BLaER1 (cell line): ENCODE results near the gene STAB2.

Experiments
- H3K27ac ChIP-seq: shearing (Covaris generic); formaldehyde crosslinking; 2 replicates; pipeline ENCODE4 v1.8.1; 2022
- H3K27me3 ChIP-seq: shearing (Covaris generic); formaldehyde crosslinking; 2 replicates; pipeline ENCODE4 v1.8.1; 2022
- H3K36me3 ChIP-seq: shearing (Covaris generic); formaldehyde crosslinking; 2 replicates; pipeline ENCODE4 v1.8.1; 2022
- H3K4me1 ChIP-seq: shearing (Covaris generic); formaldehyde crosslinking; 2 replicates; pipeline ENCODE4 v1.8.1; 2022
- H3K4me2 ChIP-seq: shearing (Covaris generic); formaldehyde crosslinking; 2 replicates; pipeline ENCODE4 v1.8.1; 2022
- H3K4me3 ChIP-seq: shearing (Covaris generic); formaldehyde crosslinking; 2 replicates; pipeline ENCODE4 v1.8.1; 2022
- H3K9ac ChIP-seq: shearing (Covaris generic); formaldehyde crosslinking; 2 replicates; pipeline ENCODE4 v1.8.1; 2022
- H3K9me3 ChIP-seq: shearing (Covaris generic); formaldehyde crosslinking; 2 replicates; pipeline ENCODE4 v1.8.1; 2022
- H4K20me1 ChIP-seq: shearing (Covaris generic); formaldehyde crosslinking; 2 replicates; pipeline ENCODE4 v1.8.1; 2022
- Cebpa-rat ChIP-seq: shearing (Covaris generic); IDR thresholded peaks from 2 replicates; pipeline ENCODE4 v1.8.1; 2022

STAB2 gene

DNA sequence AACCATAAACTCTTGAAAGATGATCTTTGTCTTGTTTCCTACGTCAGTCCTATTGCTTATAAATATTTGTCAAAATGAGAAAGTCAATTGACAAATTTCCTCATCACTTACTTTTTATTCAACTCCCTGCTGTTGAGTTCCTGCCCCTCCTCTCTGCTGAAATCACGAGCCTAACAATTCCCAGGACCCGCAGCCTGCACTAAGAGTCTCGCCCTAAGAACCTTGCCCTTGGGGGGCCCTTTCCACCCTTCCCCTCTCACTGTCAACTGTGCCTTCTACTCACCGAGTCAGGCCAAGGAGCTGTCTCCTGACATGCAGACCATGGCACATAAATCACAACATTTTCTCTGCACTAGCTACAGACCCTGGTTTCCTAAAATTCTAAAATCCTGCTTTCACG lies 99.0 kb downstream of the STAB2 start:
- Histone ChIP-seq H3K27me3 (no peaks in the 10 kb centered on the region), H3K4me3 (no peak overlapping the region), H3K9ac (no peak overlapping the region), H3K4me2 (no peak overlapping the region), H4K20me1 (no peaks in the 10 kb centered on the region), H3K4me1 (no peaks in the 10 kb centered on the region), H3K9me3 (no peaks in the 10 kb centered on the region), H3K36me3 (no peaks in the 10 kb centered on the region), H3K27ac (no peak overlapping the region)
- TF ChIP-seq Cebpa-rat: no peak

DNA sequence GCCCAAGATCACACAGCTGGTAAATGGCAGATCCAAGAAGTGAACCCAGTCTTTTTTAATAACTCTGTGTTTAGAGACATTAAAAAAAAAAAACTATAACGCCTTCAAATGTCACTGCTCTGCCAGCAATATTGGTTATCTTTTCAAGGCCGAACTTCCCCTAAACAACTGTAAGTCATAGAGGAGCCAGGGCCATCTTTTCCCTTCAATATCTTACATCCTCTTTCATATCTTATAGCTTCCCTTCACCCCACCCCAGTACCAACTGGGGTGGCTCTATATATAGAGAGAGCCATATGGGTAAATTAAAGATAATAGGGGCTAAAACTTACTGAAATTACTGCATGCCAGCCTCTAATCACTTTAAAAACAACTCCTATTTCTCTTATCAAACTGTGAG lies 100.2 kb downstream of the STAB2 start:
- H3K27me3 ChIP-seq: no peaks in the 10 kb centered on the region
- no peak overlapping the region for H3K4me3 ChIP-seq
- H3K9me3 ChIP-seq: no peaks in the 10 kb centered on the region
- no peaks in the 10 kb centered on the region for H3K4me1 ChIP-seq
- no peaks in the 10 kb centered on the region for H3K36me3 ChIP-seq
- H4K20me1 ChIP-seq: no peaks in the 10 kb centered on the region
- no peak overlapping the region for H3K9ac ChIP-seq
- no peak overlapping the region for H3K27ac ChIP-seq
- no peak overlapping the region for H3K4me2 ChIP-seq
- TF ChIP-seq Cebpa-rat: no peak

DNA sequence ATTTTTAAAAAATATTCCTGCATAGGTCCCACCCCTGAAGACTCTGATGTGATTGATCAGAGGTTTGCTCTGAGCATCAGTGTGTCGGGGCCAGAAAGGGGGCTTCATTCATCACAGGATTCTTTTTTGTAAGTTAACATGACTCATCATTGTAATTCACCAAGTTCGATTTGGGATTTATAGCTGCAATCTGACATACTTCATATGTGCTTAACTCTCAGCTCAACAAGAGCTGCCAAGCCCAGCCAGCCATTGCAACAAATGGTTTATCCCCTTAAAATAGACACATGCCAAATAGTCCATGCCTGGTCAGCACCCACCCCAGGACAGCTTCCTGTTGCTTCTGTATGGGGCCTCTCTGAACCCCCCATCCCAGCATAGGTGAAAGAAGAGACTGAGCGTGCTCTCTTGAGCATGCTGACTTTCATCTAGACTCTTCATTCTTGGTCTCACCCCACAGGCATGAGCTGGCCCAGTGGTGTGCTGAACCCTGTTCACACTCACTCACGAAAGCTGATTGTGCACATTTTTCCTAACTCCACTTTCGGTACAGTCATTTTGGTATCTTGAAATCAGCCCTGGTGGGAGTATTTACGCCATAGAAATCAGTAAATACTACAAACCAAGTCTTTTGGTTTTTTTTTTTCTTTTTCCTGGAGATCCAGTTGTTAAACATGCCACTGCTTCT lies 101.4 kb downstream of the STAB2 start:
- Histone ChIP-seq H3K9ac (no peak overlapping the region), H3K9me3 (no peaks in the 10 kb centered on the region), H3K27ac (no peak overlapping the region), H3K36me3 (no peaks in the 10 kb centered on the region), H3K4me2 (no peak overlapping the region), H3K4me1 (no peaks in the 10 kb centered on the region), H4K20me1 (no peaks in the 10 kb centered on the region), H3K27me3 (no peaks in the 10 kb centered on the region), H3K4me3 (no peak overlapping the region)
- no peak for TF ChIP-seq Cebpa-rat

DNA sequence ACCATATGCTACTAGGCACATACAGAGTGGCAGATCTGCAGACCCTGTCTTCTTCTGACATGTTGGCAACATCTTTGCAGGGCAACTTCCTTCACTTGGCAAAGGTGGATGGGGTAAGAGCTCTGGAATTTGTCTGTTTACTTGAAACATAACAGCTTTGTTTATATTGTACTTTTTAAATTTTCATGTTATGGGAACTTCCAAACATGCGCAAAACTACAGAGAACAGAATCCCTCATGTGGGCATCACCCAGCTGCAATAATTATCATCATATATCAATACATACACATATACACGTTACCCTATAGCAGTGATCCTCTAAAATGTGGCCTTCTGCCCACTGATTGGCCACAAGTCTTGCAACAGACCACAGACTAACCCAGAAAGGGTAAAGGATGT lies 103.4 kb downstream of the STAB2 start:
- H4K20me1 ChIP-seq: no peaks in the 10 kb centered on the region
- H3K36me3 ChIP-seq: no peaks in the 10 kb centered on the region
- no peak overlapping the region for H3K4me3 ChIP-seq
- no peaks in the 10 kb centered on the region for H3K4me1 ChIP-seq
- H3K9me3 ChIP-seq: no peaks in the 10 kb centered on the region
- no peak overlapping the region for H3K4me2 ChIP-seq
- no peaks in the 10 kb centered on the region for H3K27me3 ChIP-seq
- no peak for TF ChIP-seq Cebpa-rat
- no peak overlapping the region for H3K27ac ChIP-seq
- no peak overlapping the region for H3K9ac ChIP-seq

DNA sequence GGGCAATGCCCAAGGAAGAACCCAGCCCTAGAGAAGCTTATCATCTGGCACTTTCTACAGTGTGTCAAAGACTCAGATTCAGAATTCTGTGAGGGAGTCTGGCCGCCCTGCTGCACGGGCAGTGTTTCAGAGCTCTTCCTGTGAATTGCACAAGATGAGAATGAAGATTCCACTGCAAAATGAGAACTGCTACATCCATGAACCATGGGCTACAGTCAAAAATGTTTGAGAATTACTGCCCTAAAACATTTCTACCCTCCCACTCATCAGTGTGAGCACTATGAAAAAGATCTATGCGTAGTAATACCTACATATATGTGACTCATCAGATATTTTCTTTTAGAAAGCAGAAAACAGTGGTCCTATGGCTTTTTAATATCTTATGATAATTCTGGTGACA lies 104.0 kb downstream of the STAB2 start:
- no peak overlapping the region for H3K27ac ChIP-seq
- H3K27me3 ChIP-seq: no peaks in the 10 kb centered on the region
- H3K9me3 ChIP-seq: no peaks in the 10 kb centered on the region
- no peaks in the 10 kb centered on the region for H4K20me1 ChIP-seq
- H3K9ac ChIP-seq: no peak overlapping the region
- no peak overlapping the region for H3K4me2 ChIP-seq
- no peak for TF ChIP-seq Cebpa-rat
- peaks cover 5% of the 10 kb centered on the region for H3K4me1 ChIP-seq
- no peak overlapping the region for H3K4me3 ChIP-seq
- H3K36me3 ChIP-seq: no peaks in the 10 kb centered on the region

DNA sequence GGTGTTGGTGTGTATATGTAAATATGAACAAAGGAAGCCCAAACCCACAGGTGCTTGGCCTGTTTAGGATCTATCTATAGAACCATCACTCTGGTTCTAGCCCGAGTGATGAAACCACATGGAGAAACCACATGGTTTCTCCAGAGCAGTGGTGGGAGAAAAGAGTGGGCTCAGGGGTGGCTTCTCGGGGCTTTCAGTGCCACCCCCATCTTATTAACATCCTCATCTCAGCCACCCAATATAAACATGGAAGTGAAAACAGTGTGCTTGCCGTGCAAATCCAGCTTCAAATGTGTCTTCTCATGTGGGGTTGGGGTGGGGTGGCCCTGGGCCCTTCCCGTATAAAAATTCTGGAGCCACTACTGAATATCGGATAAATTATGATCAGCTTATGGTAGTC lies 109.0 kb downstream of the STAB2 start:
- H3K27ac ChIP-seq: no peak overlapping the region
- no peaks in the 10 kb centered on the region for H3K9me3 ChIP-seq
- no peaks in the 10 kb centered on the region for H4K20me1 ChIP-seq
- no peak for TF ChIP-seq Cebpa-rat
- H3K4me3 ChIP-seq: no peak overlapping the region
- H3K27me3 ChIP-seq: no peaks in the 10 kb centered on the region
- no peaks in the 10 kb centered on the region for H3K36me3 ChIP-seq
- peak overlapping the region; percentile 54 for H3K4me2 ChIP-seq
- H3K4me1 ChIP-seq: peaks cover 10% of the 10 kb centered on the region
- no peak overlapping the region for H3K9ac ChIP-seq

DNA sequence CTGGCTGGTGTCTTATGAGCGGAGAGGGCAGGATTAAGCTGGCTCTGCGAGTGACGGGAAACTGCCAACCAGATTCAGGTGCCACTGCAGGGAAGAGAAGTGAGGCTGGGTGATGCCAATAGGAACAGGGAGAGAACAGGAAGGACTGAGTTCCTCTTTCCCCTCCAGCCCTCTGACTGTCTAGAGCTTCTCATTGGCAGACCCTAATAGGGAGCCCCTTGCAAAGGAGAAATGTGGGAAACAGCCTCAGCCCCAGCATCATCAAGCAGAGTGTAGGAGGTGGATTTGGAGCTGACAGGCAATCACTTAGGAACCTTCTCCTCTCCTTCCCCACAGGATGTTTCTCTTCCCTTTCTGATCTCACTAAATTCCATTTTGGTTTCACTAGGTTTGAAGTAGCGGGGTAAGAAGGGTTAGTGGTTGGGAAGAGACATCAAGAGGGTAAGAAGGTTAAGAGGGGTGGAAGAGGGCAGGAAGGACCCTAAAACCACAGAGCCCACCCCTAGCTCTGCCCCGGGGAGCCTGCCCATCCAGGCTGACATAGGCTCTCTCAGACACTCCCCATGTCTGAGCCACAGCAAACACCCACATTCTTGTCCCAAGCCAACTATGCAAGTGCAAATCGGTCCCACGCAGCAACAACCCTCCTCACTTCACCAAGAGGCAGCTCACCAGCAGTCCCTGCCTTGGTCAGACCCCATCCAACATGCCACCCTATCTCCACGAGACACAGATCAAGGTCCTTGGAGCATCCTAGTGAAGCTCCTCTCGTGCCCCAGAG lies 111.1 kb downstream of the STAB2 start:
- H3K27ac ChIP-seq: no peak overlapping the region
- TF ChIP-seq Cebpa-rat: no peak
- no peak overlapping the region for H3K4me3 ChIP-seq
- no peaks in the 10 kb centered on the region for H4K20me1 ChIP-seq
- 0 out of 2 replicates have a peak overlapping the region, but pooled peaks have one; percentile 0 for H3K4me2 ChIP-seq
- H3K9ac ChIP-seq: no peak overlapping the region
- H3K4me1 ChIP-seq: peaks cover 10% of the 10 kb centered on the region
- H3K36me3 ChIP-seq: no peaks in the 10 kb centered on the region
- H3K27me3 ChIP-seq: no peaks in the 10 kb centered on the region
- H3K9me3 ChIP-seq: no peaks in the 10 kb centered on the region

DNA sequence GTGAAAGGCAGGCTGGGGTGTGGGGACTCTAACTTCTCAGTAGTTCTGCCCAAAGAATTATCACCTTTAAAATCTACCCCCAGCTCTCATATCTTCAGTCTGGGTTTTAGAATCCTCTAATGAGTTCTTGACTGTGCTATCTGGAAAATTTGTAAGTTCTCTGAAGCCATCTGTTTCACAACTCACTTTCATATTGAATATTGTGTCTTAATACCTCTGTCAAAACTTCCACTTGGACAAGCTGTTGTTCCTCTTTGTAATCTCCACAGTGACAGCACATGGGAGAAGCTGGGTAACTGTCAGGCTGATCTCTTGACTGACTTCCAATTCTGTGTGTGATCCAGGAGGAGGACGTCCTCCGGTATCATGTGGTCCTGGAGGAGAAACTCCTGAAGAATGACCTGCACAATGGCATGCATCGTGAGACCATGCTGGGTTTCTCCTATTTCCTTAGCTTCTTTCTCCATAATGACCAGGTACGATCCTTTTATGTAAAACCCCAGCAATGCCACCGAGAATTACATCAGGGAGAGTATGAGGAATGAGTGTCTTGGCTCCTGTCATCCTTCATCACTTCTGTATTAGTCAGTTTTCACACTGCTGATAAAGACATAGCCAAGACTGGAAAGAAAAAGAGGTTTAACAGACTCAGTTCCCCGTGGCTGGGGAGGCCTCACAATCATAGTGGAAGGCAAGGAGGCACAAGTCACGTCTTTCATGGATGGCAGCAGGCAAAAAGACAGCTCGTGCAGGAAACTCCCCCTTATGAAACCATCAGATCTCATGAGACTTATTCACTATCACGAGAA lies 111.9 kb downstream of the STAB2 start:
- no peak overlapping the region for H3K4me3 ChIP-seq
- no peak overlapping the region for H3K4me2 ChIP-seq
- no peaks in the 10 kb centered on the region for H3K27me3 ChIP-seq
- no peak overlapping the region for H3K9ac ChIP-seq
- H4K20me1 ChIP-seq: no peaks in the 10 kb centered on the region
- H3K27ac ChIP-seq: no peak overlapping the region
- H3K4me1 ChIP-seq: peaks cover 10% of the 10 kb centered on the region
- no peak for TF ChIP-seq Cebpa-rat
- H3K36me3 ChIP-seq: no peaks in the 10 kb centered on the region
- no peaks in the 10 kb centered on the region for H3K9me3 ChIP-seq

DNA sequence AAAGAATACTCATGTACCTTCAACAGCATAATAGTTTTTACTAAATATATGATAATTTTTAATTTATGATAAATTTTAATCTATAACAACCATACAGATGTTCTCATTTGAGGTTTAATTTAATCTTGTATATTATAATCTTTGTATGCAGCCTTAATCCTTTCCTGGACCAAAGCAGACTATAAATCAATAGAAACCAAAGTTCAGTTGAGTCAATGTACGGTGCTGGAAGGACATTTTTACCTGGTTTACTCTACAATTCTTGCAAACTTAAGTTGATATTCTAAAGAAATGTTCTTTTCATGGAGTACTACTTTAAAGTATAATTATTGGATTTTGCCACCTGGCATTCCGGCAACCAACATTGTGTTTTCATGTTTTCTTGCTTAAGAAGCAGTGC lies 118.0 kb downstream of the STAB2 start:
- no peak for TF ChIP-seq Cebpa-rat
- no peaks in the 10 kb centered on the region for H3K27me3 ChIP-seq
- H3K9ac ChIP-seq: no peak overlapping the region
- no peaks in the 10 kb centered on the region for H3K9me3 ChIP-seq
- H3K27ac ChIP-seq: no peak overlapping the region
- no peak overlapping the region for H3K4me3 ChIP-seq
- no peak overlapping the region for H3K4me2 ChIP-seq
- no peaks in the 10 kb centered on the region for H3K36me3 ChIP-seq
- H4K20me1 ChIP-seq: no peaks in the 10 kb centered on the region
- no peaks in the 10 kb centered on the region for H3K4me1 ChIP-seq

DNA sequence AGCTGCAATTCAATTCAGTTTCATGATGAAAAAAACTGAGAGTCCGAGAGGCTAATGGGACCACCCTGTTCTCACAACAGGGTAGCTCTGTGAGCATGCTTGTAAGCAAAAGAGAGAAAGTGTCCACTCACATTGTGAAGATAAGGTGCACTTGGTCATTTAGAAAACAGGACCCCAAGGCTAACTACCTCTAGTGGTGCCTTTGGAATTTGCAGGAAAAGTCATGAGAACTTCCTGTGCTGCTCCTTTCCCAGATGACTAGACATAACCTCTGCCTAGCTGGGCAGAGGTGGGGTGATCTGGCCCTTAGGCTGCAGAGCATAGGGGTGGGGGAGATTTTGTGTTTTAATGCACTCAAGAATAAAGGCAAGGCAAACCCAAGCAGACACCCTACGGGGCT lies 118.9 kb downstream of the STAB2 start:
- Histone ChIP-seq H3K9me3 (no peaks in the 10 kb centered on the region), H3K4me1 (no peaks in the 10 kb centered on the region), H3K4me3 (no peak overlapping the region), H3K36me3 (no peaks in the 10 kb centered on the region), H4K20me1 (no peaks in the 10 kb centered on the region), H3K4me2 (no peak overlapping the region), H3K27ac (no peak overlapping the region), H3K9ac (no peak overlapping the region), H3K27me3 (no peaks in the 10 kb centered on the region)
- TF ChIP-seq Cebpa-rat: no peak
